Kidney tubule cell (primary cell): ENCODE measurements around the gene TMEM256.
A peak's percentile ranks its signal among the peaks of the same experiment; 100 is the strongest.

Source experiments
- DNase-seq: peaks from one replicate; pipeline ENCODE4 v3.0.0-alpha.2; 2018; ENCODE audit warnings: low spot score

Gene TMEM256

GRCh38 chr17:7407485-7408251, 3.8 kb upstream of the TMEM256 start, which contains the start of gene NLGN2:
Gene NLGN2 (plus strand): TSS chr17:7407845. CDS start chr17:7408256, 411 bp downstream.
- no peak for DNase-seq

- no peak for DNase-seq
Observed at GRCh38 chr17:7407082-7407481, 3.2 kb upstream of the TMEM256 start.

GRCh38 chr17:7406235-7406825, 2.4 kb upstream of the TMEM256 start:
- DNase-seq, result no peak

- DNase-seq, result no peak
Observed at GRCh38 chr17:7405350-7406234, 1.7 kb upstream of the TMEM256 start.

- no peak for DNase-seq
Observed at GRCh38 chr17:7404737-7405349, 946 bp upstream of the TMEM256 start.

- DNase-seq, result no peak
Observed at GRCh38 chr17:7403727-7403976, 245 bp downstream of the TMEM256 start.

GRCh38 chr17:7403043-7403726, 712 bp downstream of the TMEM256 start:
- peak; percentile 23 for DNase-seq

GRCh38 chr17:7398612-7399011, 5.3 kb downstream of the TMEM256 start:
- DNase-seq, result no peak

- no peak for DNase-seq
Observed at GRCh38 chr17:7396147-7396546, 7.8 kb downstream of the TMEM256 start.

- DNase-seq, result peak; percentile 94
Observed at GRCh38 chr17:7394452-7395191, 9.3 kb downstream of the TMEM256 start, which contains the start of gene PLSCR3. Gene PLSCR3 (minus strand): TSS chr17:7394525. CDS start chr17:7394110, 415 bp downstream.

- peak; percentile 29 for DNase-seq
Observed at GRCh38 chr17:7393613-7394451, 10.1 kb downstream of the TMEM256 start.

- DNase-seq, result no peak
Observed at GRCh38 chr17:7392696-7393612, 10.9 kb downstream of the TMEM256 start.

GRCh38 chr17:7391307-7391706, 12.6 kb downstream of the TMEM256 start:
- DNase-seq, result no peak

GRCh38 chr17:7389924-7390910, 13.7 kb downstream of the TMEM256 start:
- DNase-seq, result no peak

GRCh38 chr17:7388856-7389255, 15.0 kb downstream of the TMEM256 start:
- DNase-seq, result no peak

- DNase-seq, result no peak
Observed at GRCh38 chr17:7384489-7385081, 19.3 kb downstream of the TMEM256 start.

- no peak for DNase-seq
Observed at GRCh38 chr17:7383742-7384488, 20.0 kb downstream of the TMEM256 start.
